Muscle layer of duodenum (tissue), 2 donors: ENCODE results near the gene LRCH2.

Experiments
- H3K27ac ChIP-seq: one replicate; pipeline ENCODE4 v1.7.0; 2013; ENCODE audit warnings: mild to moderate bottlenecking, low read length
- H3K27me3 ChIP-seq: one replicate; pipeline ENCODE4 v1.7.0; 2013; ENCODE audit warnings: low read depth, mild to moderate bottlenecking, control low read depth, low read length
- H3K36me3 ChIP-seq, 2 donors: one replicate each; pipeline ENCODE4 v1.7.0; 2013; ENCODE audit warnings: low read length in 2 of 2, control low read depth in 1 of 2, mild to moderate bottlenecking in 1 of 2; ENCODE audit not compliant: insufficient read depth in 2 of 2, control insufficient read depth in 1 of 2
- H3K4me1 ChIP-seq, 2 donors: one replicate each; pipeline ENCODE4 v1.7.0; 2013; ENCODE audit warnings: low read length in 2 of 2, mild to moderate bottlenecking in 2 of 2, control low read depth in 1 of 2, moderate library complexity in 1 of 2; ENCODE audit not compliant: insufficient read depth in 2 of 2, control insufficient read depth in 1 of 2
- H3K4me3 ChIP-seq, 2 donors: one replicate each; pipeline ENCODE4 v1.7.0; 2013; ENCODE audit warnings: low read length in 2 of 2, low read depth in 1 of 2, mild to moderate bottlenecking in 1 of 2
- H3K9me3 ChIP-seq, 2 donors: one replicate each; pipeline ENCODE4 v1.7.0; 2013; ENCODE audit warnings: low read length in 2 of 2, control low read depth in 1 of 2, mild to moderate bottlenecking in 1 of 2; ENCODE audit not compliant: control insufficient read depth in 1 of 2
- donor health status: healthy.

The LRCH2 gene

GRCh38 chrX:115147220-115147619, 86.7 kb downstream of the LRCH2 start:
- Histone ChIP-seq H3K9me3 (no peaks in the 10 kb centered on the region), H3K4me3 (no peak overlapping the region), H3K36me3 (no peaks in the 10 kb centered on the region), H3K4me1 (no peaks in the 10 kb centered on the region), H3K27me3 (no peaks in the 10 kb centered on the region), H3K27ac (no peak overlapping the region)

- H3K4me1 ChIP-seq = no peaks in the 10 kb centered on the region
- H3K36me3 ChIP-seq = no peaks in the 10 kb centered on the region
- H3K9me3 ChIP-seq = no peaks in the 10 kb centered on the region
- H3K27ac ChIP-seq = no peak overlapping the region
- no peaks in the 10 kb centered on the region for H3K27me3 ChIP-seq
- H3K4me3 ChIP-seq = no peak overlapping the region
Observed at GRCh38 chrX:115142057-115142456, 91.8 kb downstream of the LRCH2 start.

- Histone ChIP-seq H3K27ac (no peak overlapping the region), H3K9me3 (no peaks in the 10 kb centered on the region), H3K4me1 (peaks cover 0 to 6% of the 10 kb centered on the region in 2 donors), H3K36me3 (no peaks in the 10 kb centered on the region), H3K27me3 (no peaks in the 10 kb centered on the region), H3K4me3 (no peak overlapping the region)
Observed at GRCh38 chrX:115138040-115138439, 95.9 kb downstream of the LRCH2 start.

GRCh38 chrX:115134382-115134781, 99.5 kb downstream of the LRCH2 start:
- Histone ChIP-seq H3K4me3 (no peak overlapping the region), H3K4me1 (peaks cover 0 to 6% of the 10 kb centered on the region in 2 donors), H3K27ac (no peak overlapping the region), H3K27me3 (no peaks in the 10 kb centered on the region), H3K9me3 (no peaks in the 10 kb centered on the region), H3K36me3 (no peaks in the 10 kb centered on the region)

- Histone ChIP-seq H3K36me3 (no peaks in the 10 kb centered on the region), H3K9me3 (no peaks in the 10 kb centered on the region), H3K27me3 (no peaks in the 10 kb centered on the region), H3K27ac (no peak overlapping the region), H3K4me3 (no peak overlapping the region), H3K4me1 (no peaks in the 10 kb centered on the region)
Observed at GRCh38 chrX:115112411-115112810, 121.5 kb downstream of the LRCH2 start.

GRCh38 chrX:115098897-115099296, 135.0 kb downstream of the LRCH2 start:
- Histone ChIP-seq H3K9me3 (no peaks in the 10 kb centered on the region), H3K4me1 (no peaks in the 10 kb centered on the region), H3K36me3 (peaks cover 0 to 10% of the 10 kb centered on the region in 2 donors), H3K27me3 (no peaks in the 10 kb centered on the region), H3K4me3 (no peak overlapping the region), H3K27ac (no peak overlapping the region)

GRCh38 chrX:115093191-115093590, 140.7 kb downstream of the LRCH2 start:
- no peaks in the 10 kb centered on the region for H3K27me3 ChIP-seq
- no peaks in the 10 kb centered on the region for H3K4me1 ChIP-seq
- H3K27ac ChIP-seq = no peak overlapping the region
- H3K4me3 ChIP-seq = no peak overlapping the region
- H3K9me3 ChIP-seq = no peaks in the 10 kb centered on the region
- peaks cover 0 to under 1% of the 10 kb centered on the region in 2 donors for H3K36me3 ChIP-seq

- Histone ChIP-seq H3K27ac (no peak overlapping the region), H3K4me3 (no peak overlapping the region), H3K4me1 (no peaks in the 10 kb centered on the region), H3K27me3 (no peaks in the 10 kb centered on the region), H3K9me3 (no peaks in the 10 kb centered on the region), H3K36me3 (no peaks in the 10 kb centered on the region)
Observed at GRCh38 chrX:115089419-115089818, 144.5 kb downstream of the LRCH2 start.

- Histone ChIP-seq H3K27me3 (no peaks in the 10 kb centered on the region), H3K36me3 (no peaks in the 10 kb centered on the region), H3K4me1 (no peaks in the 10 kb centered on the region), H3K4me3 (no peak overlapping the region), H3K27ac (no peak overlapping the region), H3K9me3 (no peaks in the 10 kb centered on the region)
Observed at GRCh38 chrX:115068896-115069295, 165.0 kb downstream of the LRCH2 start.

- H3K27me3 ChIP-seq = no peaks in the 10 kb centered on the region
- H3K9me3 ChIP-seq = no peaks in the 10 kb centered on the region
- no peaks in the 10 kb centered on the region for H3K36me3 ChIP-seq
- H3K4me3 ChIP-seq = no peak overlapping the region
- H3K27ac ChIP-seq = no peak overlapping the region
- no peaks in the 10 kb centered on the region for H3K4me1 ChIP-seq
Observed at GRCh38 chrX:115067812-115068211, 166.1 kb downstream of the LRCH2 start.

GRCh38 chrX:115065304-115065703, 168.6 kb downstream of the LRCH2 start:
- no peak overlapping the region for H3K27ac ChIP-seq
- no peaks in the 10 kb centered on the region for H3K4me1 ChIP-seq
- H3K27me3 ChIP-seq = no peaks in the 10 kb centered on the region

More at GRCh38 chrX:115065304-115065703, 168.6 kb downstream of the LRCH2 start:
- Histone ChIP-seq H3K36me3 (no peaks in the 10 kb centered on the region), H3K9me3 (no peaks in the 10 kb centered on the region), H3K4me3 (no peak overlapping the region)
